NCI-H1930 (cell line): Measurements from ENCODE around the gene KCNIP4.
A peak's percentile ranks its signal among the peaks of the same experiment; 100 is the strongest.
"Not testable (repeated sequence)": the region's sequence is repeated elsewhere in the genome, so short reads cannot be mapped to it uniquely, and the experiment has no call there.

Source experiments
- DNase-seq, 2 experiments: peaks; one replicate each; lab custom pipeline; 2025; lab: John Stamatoyannopoulos, UW

The KCNIP4 gene

GRCh38 chr4:20847124-20847747, 1101.3 kb downstream of the KCNIP4 start:
- no peak for DNase-seq

- no peak for DNase-seq
Measured at GRCh38 chr4:20844311-20844710, 1104.3 kb downstream of the KCNIP4 start.

GRCh38 chr4:20840648-20841190, 1107.9 kb downstream of the KCNIP4 start:
- DNase-seq: no peak

GRCh38 chr4:20839957-20840356, 1108.6 kb downstream of the KCNIP4 start:
- no peak for DNase-seq

- DNase-seq: no peak
Measured at GRCh38 chr4:20838476-20838875, 1110.1 kb downstream of the KCNIP4 start.

GRCh38 chr4:20832826-20833225, 1115.7 kb downstream of the KCNIP4 start:
- DNase-seq: no peak

GRCh38 chr4:20831746-20832145, 1116.8 kb downstream of the KCNIP4 start:
- no peak for DNase-seq

- no peak for DNase-seq
Measured at GRCh38 chr4:20829617-20830357, 1118.8 kb downstream of the KCNIP4 start.

GRCh38 chr4:20825505-20825904, 1123.1 kb downstream of the KCNIP4 start:
- DNase-seq: no peak

- no peak for DNase-seq
Measured at GRCh38 chr4:20816287-20816686, 1132.3 kb downstream of the KCNIP4 start.

GRCh38 chr4:20813700-20814099, 1134.9 kb downstream of the KCNIP4 start:
- DNase-seq: no peak

- DNase-seq: no peak
Measured at GRCh38 chr4:20809812-20810211, 1138.8 kb downstream of the KCNIP4 start.

GRCh38 chr4:20805716-20806115, 1142.9 kb downstream of the KCNIP4 start:
- DNase-seq: no peak

GRCh38 chr4:20787940-20788665, 1160.5 kb downstream of the KCNIP4 start:
- no peak for DNase-seq

GRCh38 chr4:20783134-20783533, 1165.4 kb downstream of the KCNIP4 start:
- not testable (repeated sequence) for DNase-seq

GRCh38 chr4:20778896-20779295, 1169.7 kb downstream of the KCNIP4 start:
- no peak for DNase-seq

GRCh38 chr4:20773144-20773997, 1175.2 kb downstream of the KCNIP4 start:
- peak in 1 of 2 experiments; percentile 43 for DNase-seq

- DNase-seq: no peak
Measured at GRCh38 chr4:20764366-20764992, 1184.1 kb downstream of the KCNIP4 start.

GRCh38 chr4:20761826-20762225, 1186.7 kb downstream of the KCNIP4 start:
- DNase-seq: no peak

- no peak for DNase-seq
Measured at GRCh38 chr4:20761382-20761781, 1187.2 kb downstream of the KCNIP4 start.

GRCh38 chr4:20760053-20760452, 1188.5 kb downstream of the KCNIP4 start:
- no peak for DNase-seq
